SU-DHL-6 (cell line): Measurements from ENCODE around the gene STARD6.

Experiments
- H2AFZ ChIP-seq: fragments of 200-600 bp; sonication (generic); 2 replicates; pipeline ENCODE4 v1.6.1; 2014; ENCODE audit warnings: low read depth, mild to moderate bottlenecking, moderate library complexity, mixed read lengths, antibody characterized with exemption, low read length; ENCODE audit not compliant: severe bottlenecking
- H3F3A ChIP-seq: fragments of 200-600 bp; shearing (Covaris generic); 2 replicates; pipeline ENCODE4 v1.6.0; 2016; ENCODE audit warnings: antibody characterized with exemption, mild to moderate bottlenecking; ENCODE audit not compliant: insufficient read depth
- H3K27ac ChIP-seq: fragments of 200-600 bp; sonication (generic); 2 replicates; pipeline ENCODE4 v1.5.1; 2016; ENCODE audit warnings: low read depth, mild to moderate bottlenecking, low read length, moderate library complexity, mixed read lengths
- H3K27me3 ChIP-seq: fragments of 200-600 bp; sonication (generic), shearing (Covaris generic); 2 replicates; pipeline ENCODE4 v1.6.0; 2014; ENCODE audit warnings: mild to moderate bottlenecking, low read length
- H3K36me3 ChIP-seq: fragments of 200-600 bp; sonication (generic); 2 replicates; pipeline ENCODE4 v1.6.1; 2014; ENCODE audit warnings: mild to moderate bottlenecking, low read length, mixed read lengths
- H3K4me2 ChIP-seq: fragments of 300-600, 200-600 bp; shearing (Covaris generic), sonication (generic); 2 replicates; pipeline ENCODE4 v1.6.0; 2014; ENCODE audit warnings: low read length, low read depth, mild to moderate bottlenecking; ENCODE audit not compliant: poor library complexity, severe bottlenecking
- H3K4me3 ChIP-seq: fragments of 200-600 bp; sonication (generic); 2 replicates; pipeline ENCODE4 v1.5.1; 2014; ENCODE audit warnings: antibody characterized with exemption, low read length, mild to moderate bottlenecking, mixed read lengths; ENCODE audit not compliant: insufficient read depth, poor library complexity, severe bottlenecking
- H3K79me2 ChIP-seq: fragments of 200-600 bp; sonication (generic); 2 replicates; pipeline ENCODE4 v1.6.1; 2014; ENCODE audit warnings: mild to moderate bottlenecking, low read length, moderate library complexity; ENCODE audit not compliant: insufficient read depth
- H3K9ac ChIP-seq: fragments of 200-600 bp; sonication (generic); 2 replicates; pipeline ENCODE4 v1.7.0; 2014; ENCODE audit warnings: mild to moderate bottlenecking, low read length
- H3K9me2 ChIP-seq: fragments of 200-600 bp; sonication (generic); replicated peaks from 2 replicates; pipeline ENCODE4 v1.6.1; 2014; ENCODE audit warnings: low read length; ENCODE audit not compliant: insufficient read depth
- H3K9me3 ChIP-seq: fragments of 200-600 bp; sonication (generic); 2 replicates; pipeline ENCODE4 v1.6.1; 2014; ENCODE audit warnings: low read length, mixed read lengths; ENCODE audit not compliant: insufficient read depth
- H4K20me1 ChIP-seq: fragments of 200-600 bp; sonication (generic); 2 replicates; pipeline ENCODE4 v1.6.1; 2014; ENCODE audit warnings: low read depth, mild to moderate bottlenecking, antibody characterized with exemption, low read length, moderate library complexity, mixed read lengths
- EZH2phosphoT487 ChIP-seq: fragments of 200-600 bp; sonication (generic), shearing (Covaris generic); conservative IDR thresholded peaks from 2 replicates; pipeline ENCODE4 v1.6.1; 2018; ENCODE audit warnings: mild to moderate bottlenecking, antibody characterized with exemption, low read length, moderate library complexity, mixed read lengths
- TF ChIP-seq, protein P1 (sequence below): fragments of 200-600 bp; sonication (generic); IDR thresholded peaks from one replicate; pipeline ENCODE4 v1.5.1; 2017; ENCODE audit warnings: antibody characterized with exemption, mild to moderate bottlenecking, low read length, moderate library complexity; ENCODE audit not compliant: insufficient read depth, poor library complexity, severe bottlenecking

Gene STARD6

DNA sequence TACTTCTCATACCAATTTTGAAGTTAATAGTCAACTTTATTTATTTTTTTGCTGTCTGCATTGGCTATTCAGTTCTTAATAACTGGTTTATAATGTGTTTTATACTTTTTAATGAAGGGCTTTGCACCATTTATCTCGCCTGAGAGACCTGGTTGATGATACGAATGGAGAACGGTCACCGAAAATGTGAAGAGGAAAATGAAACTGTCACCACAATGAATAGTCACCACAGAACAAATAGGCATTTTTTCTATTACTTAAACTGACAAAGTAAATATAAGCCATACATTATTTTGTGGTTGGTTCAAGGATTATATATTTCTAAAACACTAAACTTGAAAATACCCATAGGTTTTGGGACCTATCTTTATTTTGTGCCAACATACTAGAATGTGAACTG, 20.4 kb upstream of the STARD6 start:
- Histone ChIP-seq H4K20me1 (no peaks in the 10 kb centered on the region), H2AFZ (no peak overlapping the region), H3K9me3 (no peaks in the 10 kb centered on the region), H3K4me2 (no peak overlapping the region), H3K27ac (no peak overlapping the region), H3F3A (no peaks in the 10 kb centered on the region; the same call in 1 of the 2 replicates), H3K36me3 (peaks cover 47% of the 10 kb centered on the region), H3K27me3 (no peaks in the 10 kb centered on the region), H3K79me2 (no peaks in the 10 kb centered on the region), H3K9ac (no peak overlapping the region), H3K9me2 (no peaks in the 10 kb centered on the region), H3K4me3 (no peak overlapping the region)
- TF ChIP-seq EZH2phosphoT487 = no peak
- TF ChIP-seq, protein P1, sequence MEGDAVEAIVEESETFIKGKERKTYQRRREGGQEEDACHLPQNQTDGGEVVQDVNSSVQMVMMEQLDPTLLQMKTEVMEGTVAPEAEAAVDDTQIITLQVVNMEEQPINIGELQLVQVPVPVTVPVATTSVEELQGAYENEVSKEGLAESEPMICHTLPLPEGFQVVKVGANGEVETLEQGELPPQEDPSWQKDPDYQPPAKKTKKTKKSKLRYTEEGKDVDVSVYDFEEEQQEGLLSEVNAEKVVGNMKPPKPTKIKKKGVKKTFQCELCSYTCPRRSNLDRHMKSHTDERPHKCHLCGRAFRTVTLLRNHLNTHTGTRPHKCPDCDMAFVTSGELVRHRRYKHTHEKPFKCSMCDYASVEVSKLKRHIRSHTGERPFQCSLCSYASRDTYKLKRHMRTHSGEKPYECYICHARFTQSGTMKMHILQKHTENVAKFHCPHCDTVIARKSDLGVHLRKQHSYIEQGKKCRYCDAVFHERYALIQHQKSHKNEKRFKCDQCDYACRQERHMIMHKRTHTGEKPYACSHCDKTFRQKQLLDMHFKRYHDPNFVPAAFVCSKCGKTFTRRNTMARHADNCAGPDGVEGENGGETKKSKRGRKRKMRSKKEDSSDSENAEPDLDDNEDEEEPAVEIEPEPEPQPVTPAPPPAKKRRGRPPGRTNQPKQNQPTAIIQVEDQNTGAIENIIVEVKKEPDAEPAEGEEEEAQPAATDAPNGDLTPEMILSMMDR = no peak

DNA sequence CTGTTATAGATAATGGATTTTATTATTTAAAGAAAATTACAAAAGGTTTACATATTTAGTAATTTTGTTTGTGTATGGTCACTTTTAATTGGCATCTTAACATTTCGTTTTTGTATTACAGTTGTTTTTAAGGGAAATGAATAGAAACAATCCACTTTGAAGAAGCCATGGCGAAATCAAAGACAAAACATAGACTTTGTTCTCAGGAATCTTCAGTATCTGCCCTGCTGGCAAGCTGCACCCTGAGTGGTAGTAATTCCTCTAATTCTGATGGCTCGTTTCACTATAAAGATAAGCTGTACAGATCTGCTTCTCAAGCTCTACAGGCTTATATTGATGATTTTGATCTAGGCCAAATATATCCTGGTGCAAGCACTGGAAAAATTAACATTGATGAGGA, 2.7 kb upstream of the STARD6 start:
- H3K4me3 ChIP-seq = no peak overlapping the region
- H3K79me2 ChIP-seq = peaks cover 4% of the 10 kb centered on the region; the same call in 1 of the 2 replicates
- no peak overlapping the region for H3K9ac ChIP-seq
- no peaks in the 10 kb centered on the region for H3K9me3 ChIP-seq
- no peak overlapping the region for H2AFZ ChIP-seq
- no peaks in the 10 kb centered on the region for H3K27me3 ChIP-seq
- no peaks in the 10 kb centered on the region for H4K20me1 ChIP-seq
- peaks cover 24% of the 10 kb centered on the region; the same call in 1 of the 2 replicates for H3F3A ChIP-seq
- H3K36me3 ChIP-seq = peaks cover 27% of the 10 kb centered on the region
- TF ChIP-seq EZH2phosphoT487 = no peak
- TF ChIP-seq, protein P1 = no peak
- H3K4me2 ChIP-seq = peak overlapping the region; percentile 75
- no peaks in the 10 kb centered on the region for H3K9me2 ChIP-seq
- H3K27ac ChIP-seq = no peak overlapping the region

DNA sequence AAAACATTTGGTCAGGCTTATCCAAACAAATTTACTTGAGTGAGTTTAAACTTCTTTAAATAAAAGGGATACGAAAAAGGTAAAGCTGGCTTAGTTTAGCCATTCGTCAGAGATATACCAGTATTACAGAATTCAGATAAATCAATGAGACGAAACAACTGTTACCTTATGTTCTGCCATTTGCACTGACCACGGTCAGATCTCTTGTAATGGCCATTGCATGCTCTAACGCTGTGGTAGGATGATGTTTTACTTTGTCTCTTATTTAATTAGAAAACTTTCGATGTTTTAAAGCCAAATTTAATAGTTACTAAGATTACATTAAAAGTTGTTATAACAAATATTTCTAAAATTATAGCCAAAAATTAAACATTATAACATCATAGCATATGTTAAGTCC, 1.6 kb upstream of the STARD6 start:
- Histone ChIP-seq H3K27me3 (no peaks in the 10 kb centered on the region), H3K9me2 (no peaks in the 10 kb centered on the region), H2AFZ (no peak overlapping the region), H3K4me3 (peak overlapping the region; percentile 89), H3K4me2 (peak overlapping the region; percentile 75), H3F3A (peaks cover 24% of the 10 kb centered on the region; the same call in 1 of the 2 replicates), H4K20me1 (no peaks in the 10 kb centered on the region), H3K79me2 (peaks cover 4% of the 10 kb centered on the region; the same call in 1 of the 2 replicates), H3K9me3 (no peaks in the 10 kb centered on the region), H3K9ac (peak overlapping the region; percentile 89), H3K36me3 (peaks cover 27% of the 10 kb centered on the region), H3K27ac (no peak overlapping the region)
- TF ChIP-seq, protein P1 = no peak
- TF ChIP-seq EZH2phosphoT487 = no peak
